Activated CD4-positive, alpha-beta T cell treated with anti-CD3 and anti-CD28 coated beads, Interleukin-2, Interleukin-6, amounts not matched to agents 100 ng/mL and 50 ng/mL, durations not matched to agents 16 hours and 8 hours (primary cell): ENCODE results near the gene ANAPC16.
"Not testable (repeated sequence)": the region's sequence is repeated elsewhere in the genome, so short reads cannot be mapped to it uniquely, and the experiment has no call there.

Experiments used
- DNase-seq: peaks from one replicate; pipeline ENCODE4 v3.0.0-alpha.2; 2020

Gene ANAPC16

GRCh38 chr10:72265990-72266865 is 50.4 kb downstream of the ANAPC16 start:
- DNase-seq, result no peak

- DNase-seq, result no peak
Observed at GRCh38 chr10:72267381-72267780, 51.6 kb downstream of the ANAPC16 start.

- DNase-seq, result no peak
Observed at GRCh38 chr10:72267819-72268399, 52.1 kb downstream of the ANAPC16 start.

- DNase-seq, result not testable (repeated sequence)
Observed at GRCh38 chr10:72268475-72269200, 52.8 kb downstream of the ANAPC16 start.

GRCh38 chr10:72270607-72271281 is 54.9 kb downstream of the ANAPC16 start:
- no peak for DNase-seq

- peak; percentile 65 for DNase-seq
Observed at GRCh38 chr10:72272689-72273409, 57.0 kb downstream of the ANAPC16 start.

GRCh38 chr10:72273410-72274212 is 57.8 kb downstream of the ANAPC16 start, which contains the start of gene DDIT4:
DDIT4 (plus strand) TSS chr10:72273924; CDS start chr10:72274217, 293 bp downstream.
- peak; percentile 100 for DNase-seq

- DNase-seq, result no peak
Observed at GRCh38 chr10:72274213-72274729, 58.5 kb downstream of the ANAPC16 start.

- peak; percentile 82 for DNase-seq
Observed at GRCh38 chr10:72274730-72275350, 59.0 kb downstream of the ANAPC16 start.

GRCh38 chr10:72275351-72276012 is 59.7 kb downstream of the ANAPC16 start:
- no peak for DNase-seq

- no peak for DNase-seq
Observed at GRCh38 chr10:72276013-72276387, 60.2 kb downstream of the ANAPC16 start.

- DNase-seq, result peak; percentile 39
Observed at GRCh38 chr10:72276421-72277339, 60.9 kb downstream of the ANAPC16 start.

- DNase-seq, result no peak
Observed at GRCh38 chr10:72277340-72277995, 61.7 kb downstream of the ANAPC16 start.

- DNase-seq, result no peak
Observed at GRCh38 chr10:72277996-72278667, 62.3 kb downstream of the ANAPC16 start.

- no peak for DNase-seq
Observed at GRCh38 chr10:72278668-72279393, 63.0 kb downstream of the ANAPC16 start.

GRCh38 chr10:72279587-72279986 is 63.8 kb downstream of the ANAPC16 start:
- not testable (repeated sequence) for DNase-seq

- DNase-seq, result no peak
Observed at GRCh38 chr10:72283131-72283530, 67.3 kb downstream of the ANAPC16 start.
